Transverse colon (tissue), 4 donors: ENCODE data around the gene PSMB4.

Experiments used
- CTCF ChIP-seq, 5 experiments: fragments of 200-600 bp in 3 of 5; fragments of 450-650 bp in 2 of 5; sonication (generic) in 3 of 5; IDR thresholded peaks; 1 replicate in 2 of 5; 2 replicates in 3 of 5; pipeline ENCODE4 v1.5.1; 2016 to 2017; ENCODE audit warnings: antibody characterized with exemption in 5 of 5, inconsistent platforms in 3 of 5, mild to moderate bottlenecking in 2 of 5, moderate library complexity in 1 of 5
- EP300 ChIP-seq: sonication (generic); formaldehyde crosslinking; IDR thresholded peaks from one replicate; pipeline ENCODE4 v1.6.1; 2017; ENCODE audit warnings: antibody characterized with exemption, low read depth
- POLR2A ChIP-seq: fragments of 450-650 bp; IDR thresholded peaks from one replicate; pipeline ENCODE4 v1.6.1; 2016; ENCODE audit warnings: antibody characterized with exemption, mild to moderate bottlenecking, moderate library complexity
- POLR2AphosphoS5 ChIP-seq, 3 donors: sonication (generic); formaldehyde crosslinking; IDR thresholded peaks; one replicate each; pipeline ENCODE4 v1.6.1; 2016; ENCODE audit warnings: antibody characterized with exemption in 3 of 3

GRCh38 chr1:151362308-151363155 lies 36.8 kb upstream of the PSMB4 start:
- TF ChIP-seq EP300 (no peak), CTCF (IDR thresholded peaks at IDR 0.05) (no peak), POLR2A (peak; percentile 36), POLR2AphosphoS5 (IDR thresholded peaks at IDR 0.05) (peak in 1 of 3 donors; percentile 6)
